GM19324 (cell line): Measurements from ENCODE around the gene NOL4L.
"Not testable (repeated sequence)": the region's sequence is repeated elsewhere in the genome, so short reads cannot be mapped to it uniquely, and the experiment has no call there.

Experiments used
- ATAC-seq: cut with Tn5 transposase; IDR thresholded peaks from one replicate; pipeline ENCODE4 v1.9.1; 2021; ENCODE audit warnings: mild to moderate bottlenecking, moderate library complexity; ENCODE audit not compliant: unreplicated experiment, low FRiP score

NOL4L gene

GRCh38 chr20:32436142-32436861 is 148.8 kb downstream of the NOL4L start:
- ATAC-seq: no peak

DNA sequence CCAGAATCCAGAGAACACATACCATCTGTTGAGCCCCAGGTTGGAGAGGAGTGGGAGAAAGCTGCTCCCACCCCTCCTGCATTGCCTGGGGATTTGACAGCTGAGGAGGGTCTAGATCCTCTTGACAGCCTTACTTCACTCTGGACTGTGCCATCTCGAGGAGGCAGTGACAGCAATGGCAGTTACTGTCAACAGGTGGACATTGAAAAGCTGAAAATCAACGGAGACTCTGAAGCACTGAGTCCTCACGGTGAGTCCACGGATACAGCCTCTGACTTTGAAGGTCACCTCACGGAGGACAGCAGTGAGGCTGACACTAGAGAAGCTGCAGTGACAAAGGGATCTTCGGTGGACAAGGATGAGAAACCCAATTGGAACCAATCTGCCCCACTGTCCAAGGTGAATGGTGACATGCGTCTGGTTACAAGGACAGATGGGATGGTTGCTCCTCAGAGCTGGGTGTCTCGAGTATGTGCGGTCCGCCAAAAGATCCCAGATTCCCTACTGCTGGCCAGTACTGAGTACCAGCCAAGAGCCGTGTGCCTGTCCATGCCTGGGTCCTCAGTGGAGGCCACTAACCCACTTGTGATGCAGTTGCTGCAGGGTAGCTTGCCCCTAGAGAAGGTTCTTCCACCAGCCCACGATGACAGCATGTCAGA is 149.6 kb downstream of the NOL4L start:
- no peak for ATAC-seq

GRCh38 chr20:32434434-32434833 is 150.7 kb downstream of the NOL4L start:
- no peak for ATAC-seq

- no peak for ATAC-seq
These were observed 151.7 kb downstream of the NOL4L start for GRCh38 chr20:32433311-32434021.

DNA sequence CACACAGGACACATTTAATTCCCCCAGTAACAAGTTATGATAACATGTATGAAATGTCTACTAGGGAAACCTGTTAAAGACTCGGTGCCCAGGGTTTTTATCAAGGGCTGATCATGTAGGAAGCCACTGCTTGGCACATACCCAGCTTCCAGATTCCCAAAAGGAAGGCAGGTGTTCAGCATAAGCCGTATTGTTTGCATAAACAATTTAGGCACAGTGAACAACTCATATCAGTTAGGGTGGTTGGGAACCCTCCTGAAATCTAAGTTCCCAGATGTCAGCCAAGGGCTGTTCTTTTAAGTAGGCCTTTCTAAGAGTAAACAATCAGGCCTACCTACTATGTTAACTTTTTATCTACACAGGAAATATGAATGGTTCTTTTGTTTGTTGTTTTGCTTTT is 152.9 kb downstream of the NOL4L start:
- no peak for ATAC-seq

DNA sequence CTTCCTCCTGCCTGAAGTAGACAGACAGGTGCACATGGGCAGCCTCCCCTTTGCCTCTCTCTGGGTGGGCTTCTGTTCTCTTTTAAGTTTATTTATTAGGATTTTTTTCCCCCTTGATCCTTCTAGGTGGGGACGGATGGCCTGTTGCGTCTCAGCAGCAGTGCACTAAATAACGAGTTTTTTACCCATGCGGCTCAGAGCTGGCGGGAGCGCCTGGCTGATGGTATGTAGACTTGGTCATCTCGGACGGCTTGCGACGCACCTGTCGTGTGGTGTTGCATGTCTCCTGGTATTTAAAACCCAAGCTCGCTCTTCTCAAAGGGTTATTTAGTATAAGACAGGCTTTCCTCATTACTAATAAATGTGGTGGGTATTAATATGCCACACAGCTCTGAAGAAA is 153.7 kb downstream of the NOL4L start:
- ATAC-seq: no peak

DNA sequence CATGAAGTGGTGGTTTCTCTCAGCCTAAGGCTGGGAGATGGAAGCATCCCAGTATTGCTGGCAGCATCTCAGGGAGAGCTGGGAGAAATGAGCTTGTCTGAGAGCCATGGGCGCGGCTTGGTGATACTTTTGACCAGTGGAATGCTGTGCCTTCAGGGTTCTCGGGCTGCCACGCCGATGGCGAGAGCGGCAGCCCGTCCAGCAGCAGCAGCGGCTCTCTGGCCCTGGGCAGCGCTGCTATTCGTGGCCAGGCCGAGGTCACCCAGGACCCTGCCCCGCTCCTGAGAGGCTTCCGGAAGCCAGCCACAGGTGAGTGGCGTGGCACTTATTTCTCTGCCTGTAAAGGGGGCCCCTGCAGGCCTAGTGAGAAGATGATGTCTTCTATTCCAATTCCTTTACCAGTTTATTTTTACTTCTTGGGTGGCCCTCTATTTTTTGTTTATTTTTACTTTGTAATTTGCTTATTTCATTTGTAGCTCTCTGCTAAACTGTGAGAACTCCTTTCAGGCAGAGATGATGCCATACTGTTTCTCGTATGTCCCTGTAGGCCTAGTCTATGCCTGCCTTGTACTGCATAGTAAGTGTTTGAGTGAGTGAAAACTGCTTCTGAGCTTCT is 155.3 kb downstream of the NOL4L start:
- no peak for ATAC-seq

DNA sequence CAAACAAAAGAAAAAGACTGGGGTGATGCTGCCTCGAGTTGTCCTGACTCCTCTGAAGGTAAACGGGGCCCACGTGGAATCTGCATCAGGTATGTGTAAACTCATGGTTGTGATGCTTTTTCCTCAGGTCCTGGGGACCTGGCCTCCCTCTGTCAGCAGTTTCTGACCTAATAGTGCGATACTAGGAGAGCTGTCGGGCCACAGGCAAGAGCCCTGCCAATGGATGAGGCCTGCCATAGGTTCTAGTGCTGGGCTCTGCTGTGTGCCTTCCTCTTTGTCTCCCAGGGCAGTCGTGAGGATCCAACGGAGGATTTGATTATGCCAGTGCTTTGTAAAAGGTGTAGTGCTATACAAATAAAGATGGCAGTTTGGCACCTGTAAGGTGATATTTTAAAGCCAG is 155.8 kb downstream of the NOL4L start:
- ATAC-seq: no peak

DNA sequence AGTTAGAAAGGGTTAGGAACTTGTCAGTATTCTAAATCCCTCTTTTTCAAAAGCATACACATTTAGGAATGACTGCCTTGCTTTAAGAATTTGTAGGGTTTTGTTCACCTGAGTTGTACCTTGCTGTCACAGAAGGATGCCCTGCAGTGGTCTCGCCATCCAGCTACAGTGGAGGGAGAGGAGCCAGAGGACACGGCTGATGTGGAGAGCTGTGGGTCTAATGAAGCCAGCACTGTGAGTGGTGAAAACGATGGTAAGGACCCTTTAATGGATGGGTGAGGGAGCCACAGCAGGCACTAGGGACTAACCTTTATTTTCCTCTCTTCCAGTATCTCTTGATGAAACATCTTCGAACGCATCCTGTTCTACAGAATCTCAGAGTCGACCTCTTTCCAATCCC is 157.1 kb downstream of the NOL4L start:
- ATAC-seq: no peak

DNA sequence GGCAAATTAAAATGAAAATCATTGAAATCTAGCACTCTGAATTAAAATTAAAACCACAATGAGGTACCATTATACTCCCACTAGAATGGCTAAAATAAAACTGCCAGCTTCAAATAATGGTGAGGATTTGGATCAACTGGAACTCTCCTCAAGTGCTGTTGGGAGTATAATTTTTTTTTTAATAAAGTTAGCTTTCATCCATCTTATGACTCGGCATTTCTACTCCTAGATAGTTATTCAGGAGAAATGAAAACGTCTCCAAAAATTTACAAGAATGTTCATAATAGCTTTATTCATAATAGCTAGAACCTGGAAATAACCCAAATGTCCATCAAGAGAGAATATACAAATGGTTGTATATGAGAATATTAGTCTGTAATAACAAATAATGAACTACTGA is 163.8 kb downstream of the NOL4L start:
- ATAC-seq: no peak

DNA sequence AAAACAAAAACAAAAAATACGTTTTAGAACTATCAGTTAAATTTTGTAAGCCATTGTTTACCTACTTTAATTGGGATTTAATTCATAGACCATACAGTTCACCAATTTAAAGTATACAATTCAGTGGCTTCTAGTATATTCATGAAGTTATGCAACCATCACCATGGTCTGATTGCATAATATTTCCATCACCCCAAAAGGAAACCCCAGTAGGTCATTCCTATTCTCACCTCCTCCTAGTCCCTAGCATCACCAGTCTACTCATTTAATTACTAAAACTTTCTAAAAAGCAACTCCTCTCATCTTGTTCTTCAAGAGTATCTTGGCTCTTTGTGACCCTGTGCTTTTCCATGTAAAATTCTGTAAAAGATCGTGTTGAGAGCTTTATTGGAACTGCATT is 166.8 kb downstream of the NOL4L start:
- no peak for ATAC-seq

DNA sequence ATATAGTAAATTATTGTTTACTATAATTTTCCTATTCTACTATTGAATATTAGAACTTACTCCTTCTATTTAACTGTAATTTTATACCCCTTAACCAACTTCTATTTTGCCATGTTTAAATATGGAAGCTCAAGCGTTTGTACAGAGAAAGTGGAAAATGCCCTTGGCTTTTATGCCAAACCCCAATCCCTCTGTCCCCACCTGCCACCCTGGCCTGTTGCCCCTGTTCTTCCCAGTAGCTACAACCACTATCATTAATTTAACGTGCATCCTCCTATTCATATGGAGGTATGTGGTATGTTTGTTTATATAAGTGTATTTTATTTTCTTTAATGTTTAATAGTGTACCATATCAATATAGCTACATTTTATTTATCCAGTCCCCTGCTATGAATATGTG is 168.9 kb downstream of the NOL4L start:
- ATAC-seq: no peak

DNA sequence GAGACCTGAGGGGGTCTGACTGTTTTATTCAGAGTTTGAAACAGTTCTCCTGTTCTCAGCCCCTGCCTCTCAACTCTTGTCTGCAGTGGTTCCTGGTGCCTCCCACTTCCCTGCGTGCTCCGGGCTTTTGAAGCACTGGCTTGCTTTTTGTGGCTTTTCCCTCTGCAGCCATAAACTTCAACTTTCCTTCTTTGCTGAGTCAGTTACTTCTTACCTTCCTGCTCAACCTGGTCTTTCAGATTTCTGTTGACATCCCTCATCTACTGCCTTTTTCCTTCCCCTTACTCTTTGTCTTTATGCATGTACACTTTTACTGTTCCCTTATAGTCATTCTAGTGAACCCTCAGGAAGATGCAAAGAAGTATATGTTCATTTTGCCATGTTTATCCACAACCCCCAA is 169.6 kb downstream of the NOL4L start:
- ATAC-seq: no peak

- ATAC-seq: no peak
These were observed 173.0 kb downstream of the NOL4L start for GRCh38 chr20:32411955-32412706.

- ATAC-seq: not testable (repeated sequence)
These were observed 177.9 kb downstream of the NOL4L start for GRCh38 chr20:32407131-32407750.

DNA sequence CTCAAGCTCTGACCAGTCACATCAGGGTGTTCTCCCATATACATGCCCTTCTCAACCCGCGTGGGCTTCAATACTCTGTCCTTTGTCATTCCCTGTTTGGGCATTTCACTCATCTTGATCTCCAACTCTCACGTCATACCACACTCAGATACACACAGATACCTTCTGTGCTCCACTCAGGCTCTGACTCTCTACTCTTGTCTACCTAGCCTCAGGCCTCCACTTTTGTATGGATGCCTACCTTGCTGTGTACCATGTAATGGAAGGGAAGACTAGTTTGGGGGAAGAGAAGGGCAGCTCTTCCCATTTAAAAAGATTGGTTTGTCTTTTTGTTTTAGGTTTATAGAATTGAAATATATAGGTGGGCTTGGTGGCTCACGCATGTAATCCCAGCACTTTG is 178.4 kb downstream of the NOL4L start:
- no peak for ATAC-seq

DNA sequence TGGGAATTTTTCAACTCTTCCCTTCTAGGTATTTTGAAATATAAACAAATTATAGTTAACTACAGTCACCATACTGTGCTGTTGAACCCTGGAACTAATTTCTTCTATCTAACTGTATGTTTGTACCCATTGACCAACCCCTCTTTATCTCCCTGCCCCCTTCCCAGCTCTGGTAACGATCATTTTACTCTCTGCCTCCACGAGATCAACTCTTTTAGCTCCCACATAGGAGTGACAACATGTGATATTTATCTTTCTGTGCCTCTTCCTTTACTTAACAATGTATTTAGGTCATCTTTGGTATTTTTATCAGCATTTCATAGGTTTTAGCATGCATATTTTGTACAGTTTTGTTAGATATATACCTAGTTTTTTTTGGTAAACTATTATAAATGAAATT is 181.1 kb downstream of the NOL4L start:
- no peak for ATAC-seq

DNA sequence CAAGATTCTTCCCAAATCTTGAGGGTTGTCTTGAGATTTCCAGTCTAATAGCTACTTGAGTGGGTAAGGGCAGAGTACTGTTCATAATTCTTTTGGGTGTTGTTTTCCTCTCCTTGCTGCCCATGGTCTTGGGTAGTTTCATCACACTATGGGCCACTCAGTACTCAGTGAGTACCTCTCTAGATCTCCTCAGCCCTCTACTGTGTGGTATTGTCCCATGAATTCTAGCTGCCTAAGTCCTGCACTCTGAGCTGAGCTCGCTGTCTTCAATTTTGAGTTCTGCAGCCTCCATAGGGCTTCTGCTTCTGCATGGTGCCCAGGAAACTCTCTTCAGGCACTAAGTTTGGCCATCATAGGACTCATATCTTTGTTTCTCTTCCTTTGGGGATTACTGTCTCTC is 184.7 kb downstream of the NOL4L start:
- ATAC-seq: no peak

- no peak for ATAC-seq
These were observed 187.5 kb downstream of the NOL4L start for GRCh38 chr20:32397567-32398084.

DNA sequence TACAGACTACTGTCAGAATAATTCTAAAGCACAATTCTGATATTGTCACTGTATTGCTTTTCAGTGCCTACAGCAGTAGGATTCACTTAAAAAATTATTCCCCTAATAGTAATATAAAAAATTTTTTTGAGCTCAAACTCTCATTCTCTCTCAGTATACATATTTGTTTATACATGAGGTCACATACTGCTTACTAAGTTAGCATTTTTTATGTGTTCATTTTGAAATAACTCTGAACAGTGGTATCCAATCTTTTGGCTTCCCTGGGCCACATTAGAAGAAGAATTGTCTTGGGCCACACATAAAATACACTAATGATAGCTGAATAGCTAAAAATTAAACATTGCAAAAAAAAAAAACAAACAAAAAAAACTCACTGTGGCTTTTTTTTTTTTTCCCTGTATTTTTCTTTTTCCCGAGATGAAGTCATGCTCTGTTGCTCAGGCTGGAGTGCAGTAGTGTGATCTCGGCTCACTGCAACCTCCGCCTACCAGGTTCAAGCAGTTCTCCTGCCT is 188.4 kb downstream of the NOL4L start:
- ATAC-seq: no peak
